B cell (primary cell): ENCODE results near the gene BHLHA9. TPM values are rescaled to one million over a fixed set of nuclear protein-coding genes. Genes with fewer than 3 reads are reported as not detected.

ENCODE experiments used
- ATAC-seq: fragments of 200-7000 bp; cut with Tn5 transposase; one replicate; pipeline ENCODE4 v1.10.0; 2021; ENCODE audit warnings: low read depth, mild to moderate bottlenecking, moderate number of reproducible peaks, moderate library complexity
- CTCF ChIA-PET: fragments of 350-600 bp; sonication (Branson Sonifier 250); formaldehyde crosslinking; loops from one replicate; lab custom pipeline; 2021; ENCODE audit warnings: antibody characterized with exemption, inconsistent platforms; lab: Charles Lee
- POLR2A ChIA-PET: fragments of 350-600 bp; sonication (Branson Sonifier 250); formaldehyde crosslinking; loops from one replicate; lab custom pipeline; 2021; ENCODE audit warnings: antibody characterized with exemption; lab: Charles Lee
- DNase-seq: peaks from one replicate; pipeline ENCODE4 v3.0.0; 2013
- H2AFZ ChIP-seq: 2 replicates; pipeline ENCODE4 v1.6.1; 2012; ENCODE audit warnings: mild to moderate bottlenecking, low read depth, low read length; ENCODE audit not compliant: insufficient read depth, poor library complexity, severe bottlenecking
- H3K27ac ChIP-seq, 2 donors: 1 replicate in 1 of 2; 2 replicates in 1 of 2; pipeline ENCODE4 v1.5.1; 2012 to 2013; ENCODE audit warnings: low read length in 2 of 2, mild to moderate bottlenecking in 2 of 2, moderate library complexity in 1 of 2
- H3K27me3 ChIP-seq, 4 experiments: fragments of 200-600 bp in 1 of 4; sonication (generic) in 1 of 4; replicated peaks in 1 of 4; 1 replicate in 2 of 4; 2 replicates in 2 of 4; pipeline versions ENCODE4 v1.6.1 to v1.7.0; 2013 to 2016; ENCODE audit warnings: low read length in 3 of 4, mild to moderate bottlenecking in 2 of 4, mixed read lengths in 1 of 4, moderate library complexity in 1 of 4; ENCODE audit not compliant: insufficient read depth in 4 of 4, control insufficient read depth in 3 of 4; ENCODE audit errors: control extremely low read depth in 1 of 4
- H3K36me3 ChIP-seq, 2 experiments: replicated peaks in 1 of 2; 1 replicate in 1 of 2; 2 replicates in 1 of 2; pipeline versions ENCODE4 v1.6.1 to v1.7.1; 2013; ENCODE audit warnings: low read length in 1 of 2; ENCODE audit not compliant: insufficient read depth in 2 of 2, control insufficient read depth in 1 of 2; ENCODE audit errors: control extremely low read depth in 1 of 2, extremely low read depth in 1 of 2
- H3K4me1 ChIP-seq, 2 donors: fragments of 200-600 bp in 1 of 2; sonication (generic) in 1 of 2; 1 replicate in 1 of 2; 2 replicates in 1 of 2; pipeline versions ENCODE4 v1.5.1 to v1.6.1; 2013 to 2017; ENCODE audit warnings: low read length in 2 of 2; ENCODE audit not compliant: control insufficient read depth in 2 of 2, insufficient read depth in 2 of 2
- H3K4me2 ChIP-seq: replicated peaks from 2 replicates; pipeline ENCODE3; 2012; ENCODE audit warnings: mild to moderate bottlenecking, low read depth, low read length; ENCODE audit not compliant: poor library complexity, severe bottlenecking
- H3K4me3 ChIP-seq, 5 experiments: fragments of 200-600 bp in 1 of 5; sonication (generic) in 1 of 5; 1 replicate in 3 of 5; 2 replicates in 2 of 5; pipeline versions ENCODE4 v1.5.1 to v1.7.0; 2011 to 2016; ENCODE audit warnings: low read length in 4 of 5, mild to moderate bottlenecking in 4 of 5, low read depth in 2 of 5, control low read depth in 1 of 5, moderate library complexity in 1 of 5; ENCODE audit not compliant: insufficient read depth in 1 of 5; ENCODE audit errors: control extremely low read depth in 1 of 5, extremely low read depth in 1 of 5
- H3K79me2 ChIP-seq: fragments of 200-600 bp; sonication (generic); one replicate; pipeline ENCODE4 v1.6.0; 2016; ENCODE audit warnings: low read length; ENCODE audit not compliant: control insufficient read depth, insufficient read depth
- H3K9ac ChIP-seq: fragments of 200-600 bp; sonication (generic); 2 replicates; pipeline ENCODE4 v1.6.1; 2017; ENCODE audit warnings: mild to moderate bottlenecking, low read length, moderate library complexity
- H3K9me3 ChIP-seq, 3 donors: one replicate each; pipeline versions ENCODE4 v1.6.1 to v1.7.1; 2013; ENCODE audit warnings: low read length in 2 of 3; ENCODE audit not compliant: control insufficient read depth in 2 of 3, insufficient read depth in 1 of 3; ENCODE audit errors: control extremely low read depth in 1 of 3
- H4K20me1 ChIP-seq: 2 replicates; pipeline ENCODE4 v1.6.0; 2012; ENCODE audit warnings: mild to moderate bottlenecking, low read length; ENCODE audit not compliant: insufficient read depth, control insufficient read depth, poor library complexity, severe bottlenecking
- H3K27ac Mint-ChIP-seq: one replicate; pipeline ENCODE4 v1.8.0; 2021; ENCODE audit warnings: mixed read lengths
- H3K27me3 Mint-ChIP-seq: one replicate; pipeline ENCODE4 v1.8.0; 2021; ENCODE audit warnings: mixed read lengths
- H3K4me1 Mint-ChIP-seq: one replicate; pipeline ENCODE4 v1.8.0; 2021; ENCODE audit warnings: mixed read lengths
- H3K4me3 Mint-ChIP-seq: one replicate; pipeline ENCODE4 v1.8.0; 2021; ENCODE audit warnings: mixed read lengths
- H3K9me3 Mint-ChIP-seq: one replicate; pipeline ENCODE4 v1.8.0; 2022; ENCODE audit warnings: mixed read lengths; ENCODE audit not compliant: insufficient read depth
- EZH2 ChIP-seq: IDR thresholded peaks from 2 replicates; pipeline ENCODE4 v1.6.1; 2012; ENCODE audit warnings: borderline replicate concordance, low read depth, mild to moderate bottlenecking, moderate library complexity, low read length; ENCODE audit not compliant: insufficient read depth, poor library complexity, severe bottlenecking
- WGBS: methylation state at CpG from one replicate; pipeline ENCODE4 v1.1.5; 2013; ENCODE audit warnings: missing lambda C conversion rate; ENCODE audit not compliant: insufficient coverage; 5-methylcytosine and 5-hydroxymethylcytosine counted together
- intact Hi-C: fragments of 100-400 bp; cut with micrococcal nuclease; formaldehyde crosslinking; loops from one replicate; pipeline ENCODE4 v1.10.0; 2022
- polyA plus RNA-seq: library from polyadenylated mRNA; depleted of rRNA; stranded (reverse); fragments of >200 nt; gene quantifications from 2 replicates; pipeline ENCODE4 v1.2.3, GENCODE V29; 2012
- total RNA-seq, 2 donors: library from RNA; stranded (reverse); fragments of 120-200 nt in 1 of 2; gene quantifications; 1 replicate in 1 of 2; 2 replicates in 1 of 2; pipeline versions ENCODE4 v1.2.3 to v1.2.4, GENCODE V29; 2013 to 2022
- TF ChIP-seq, protein P1 (sequence below): fragments of 200-600 bp; IDR thresholded peaks from one replicate; pipeline ENCODE4 v1.8.0; 2022; ENCODE audit warnings: antibody characterized with exemption, mild to moderate bottlenecking

BHLHA9 gene
- total and polyA plus RNA-seq, 2 donors (not counting 1 experiment from before 2014, with no cell fraction given): not detected

DNA sequence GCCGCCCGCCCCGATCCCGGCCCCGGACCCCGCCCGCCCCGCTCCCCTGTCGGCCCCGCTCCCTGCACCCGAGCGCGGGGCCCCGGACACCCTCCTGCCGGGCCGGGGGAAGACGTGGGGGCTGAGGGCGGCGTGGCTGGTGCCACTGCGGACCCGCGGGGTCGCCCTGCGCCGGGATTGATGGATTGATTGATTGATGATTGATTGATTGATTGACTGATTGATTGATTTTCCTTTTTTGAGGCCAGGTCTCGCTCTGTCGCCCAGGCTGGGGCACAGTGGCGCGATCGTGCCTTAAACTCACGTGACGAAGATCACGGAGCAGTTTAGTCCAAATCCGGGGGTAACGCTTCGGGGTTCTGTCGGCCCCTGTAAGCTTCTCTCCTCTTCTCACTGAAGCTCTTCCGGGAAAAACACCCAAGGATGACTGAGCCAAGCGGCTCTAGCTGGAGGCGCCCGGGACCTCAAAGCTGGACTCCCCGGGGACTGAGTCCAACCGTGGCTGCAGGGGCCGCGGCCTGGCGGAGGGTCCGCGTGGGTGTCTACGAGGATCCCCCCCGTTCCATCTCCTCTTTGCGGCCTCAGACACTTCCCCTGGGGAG lies 40.2 kb upstream of the BHLHA9 start:
- H3K4me1 ChIP-seq: peaks cover 25 to 32% of the 10 kb centered on the region in 2 donors

More for the DNA sequence above, 40.2 kb upstream of the BHLHA9 start:
- ATAC-seq (no peak), DNase-seq (peak; percentile 64)
- H3K9me3 Mint-ChIP-seq: no peaks in the 10 kb centered on the region
- TF ChIP-seq EZH2: no peak
- TF ChIP-seq, protein P1, sequence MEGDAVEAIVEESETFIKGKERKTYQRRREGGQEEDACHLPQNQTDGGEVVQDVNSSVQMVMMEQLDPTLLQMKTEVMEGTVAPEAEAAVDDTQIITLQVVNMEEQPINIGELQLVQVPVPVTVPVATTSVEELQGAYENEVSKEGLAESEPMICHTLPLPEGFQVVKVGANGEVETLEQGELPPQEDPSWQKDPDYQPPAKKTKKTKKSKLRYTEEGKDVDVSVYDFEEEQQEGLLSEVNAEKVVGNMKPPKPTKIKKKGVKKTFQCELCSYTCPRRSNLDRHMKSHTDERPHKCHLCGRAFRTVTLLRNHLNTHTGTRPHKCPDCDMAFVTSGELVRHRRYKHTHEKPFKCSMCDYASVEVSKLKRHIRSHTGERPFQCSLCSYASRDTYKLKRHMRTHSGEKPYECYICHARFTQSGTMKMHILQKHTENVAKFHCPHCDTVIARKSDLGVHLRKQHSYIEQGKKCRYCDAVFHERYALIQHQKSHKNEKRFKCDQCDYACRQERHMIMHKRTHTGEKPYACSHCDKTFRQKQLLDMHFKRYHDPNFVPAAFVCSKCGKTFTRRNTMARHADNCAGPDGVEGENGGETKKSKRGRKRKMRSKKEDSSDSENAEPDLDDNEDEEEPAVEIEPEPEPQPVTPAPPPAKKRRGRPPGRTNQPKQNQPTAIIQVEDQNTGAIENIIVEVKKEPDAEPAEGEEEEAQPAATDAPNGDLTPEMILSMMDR: no peak
- Histone ChIP-seq H4K20me1 (peaks cover 40% of the 10 kb centered on the region), H3K27me3 (peaks cover 0 to 11% (median 0%) of the 10 kb centered on the region in 4 experiments), H3K27ac (peak overlapping the region in 1 of 2 donors; percentile 50), H3K4me3 (peak overlapping the region in 4 of 5 experiments; percentile 6 to 80 (median 66)), H3K9ac (peak overlapping the region; percentile 83), H2AFZ (peak overlapping the region; percentile 69), H3K4me2 (peak overlapping the region; percentile 81), H3K9me3 (no peaks in the 10 kb centered on the region), H3K79me2 (peaks cover 36% of the 10 kb centered on the region), H3K36me3 (peaks cover 2 to 18% of the 10 kb centered on the region in 2 experiments)
- H3K4me3 Mint-ChIP-seq: peak overlapping the region; percentile 96
- peaks cover 39% of the 10 kb centered on the region for H3K4me1 Mint-ChIP-seq
- 6% methylated on average over 51 of the region's 51 CpGs for WGBS
- ChIA-PET POLR2A (interaction anchor here (1.0 to 3.4 kb wide), 2 partner anchors 29 to 32 kb away, joined by 3 to 14 read pairs; no protein-coding TSS in a partner anchor), CTCF (interaction anchor here (1.0 to 4.4 kb wide), 7 partner anchors 12 to 344 kb away, joined by 4 to 42 read pairs (median 16); no protein-coding TSS in a partner anchor)
- peak overlapping the region; percentile 94 for H3K27ac Mint-ChIP-seq
- intact Hi-C loops: loop anchor here (1.0 to 2.0 kb wide), 4 partner anchors 17 to 363 kb away; no protein-coding TSS in a partner anchor
- H3K27me3 Mint-ChIP-seq: peaks cover 9% of the 10 kb centered on the region
